Ovary (tissue), 9 donors: ENCODE results near the gene UGCG. TPM values are rescaled to one million over a fixed set of nuclear protein-coding genes. Genes with fewer than 3 reads are reported as not detected.

ENCODE experiments used
- DNase-seq, 5 donors: peaks; one replicate each; pipeline ENCODE4 v3.0.0-alpha.2; 2019 to 2020
- H3K27ac ChIP-seq, 2 donors: fragments of 200-600 bp; one replicate each; pipeline versions ENCODE4 v1.5.1 to v1.8.0; 2019 to 2022
- H3K27me3 ChIP-seq: fragments of 200-600 bp; one replicate; pipeline ENCODE4 v1.8.0; 2022
- H3K36me3 ChIP-seq: fragments of 200-600 bp; sonication (generic); one replicate; pipeline ENCODE4 v1.5.1; 2019
- H3K4me1 ChIP-seq: one replicate; pipeline ENCODE4 v1.8.1; 2013; ENCODE audit warnings: mild to moderate bottlenecking, moderate library complexity; ENCODE audit not compliant: insufficient read depth
- H3K4me3 ChIP-seq: fragments of 200-600 bp; sonication (generic); one replicate; pipeline ENCODE4 v1.5.1; 2017
- H3K9me3 ChIP-seq, 2 donors: fragments of 200-600 bp in 1 of 2; sonication (generic) in 1 of 2; one replicate each; pipeline versions ENCODE4 v1.5.1 to v1.8.1; 2013 to 2019; ENCODE audit warnings: mild to moderate bottlenecking in 1 of 2, moderate library complexity in 1 of 2
- CTCF ChIP-seq, 3 donors: fragments of 450-650 bp in 2 of 3; fragments of 200-600 bp in 1 of 3; IDR thresholded peaks; one replicate each; pipeline versions ENCODE4 v1.5.1 to v1.8.0; 2016 to 2022; ENCODE audit warnings: antibody characterized with exemption in 3 of 3, mild to moderate bottlenecking in 1 of 3
- EP300 ChIP-seq: sonication (generic); formaldehyde crosslinking; IDR thresholded peaks from one replicate; pipeline ENCODE4 v1.6.1; 2017; ENCODE audit warnings: antibody characterized with exemption
- POLR2A ChIP-seq: fragments of 450-650 bp; IDR thresholded peaks from one replicate; pipeline ENCODE4 v1.6.1; 2017; ENCODE audit warnings: antibody characterized with exemption, mild to moderate bottlenecking, moderate library complexity
- WGBS, 3 donors: extraction: QIAGEN DNeasy Blood & Tissue Kit in 1 of 3; methylation state at CpG; one replicate each; pipeline versions ENCODE4 v1.1.5 to v1.1.7; 2013 to 2017; 5-methylcytosine and 5-hydroxymethylcytosine counted together
- intact Hi-C, 4 donors: fragments of 100-400 bp; cut with DNase I; formaldehyde crosslinking; loops; one replicate each; pipeline versions ENCODE4 v1.11.0 to v1.15.1; 2022 to 2023
- polyA plus RNA-seq, 2 donors: library from polyadenylated mRNA; stranded (reverse); fragments of 200-250 nt in 1 of 2; fragments of 350-450 nt in 1 of 2; fragmentation: Illumina TruSeq in 1 of 2; extraction: RNeasy Lipid Tissue Mini Kit (QIAGEN cat#74804) in 1 of 2; gene quantifications; one replicate each; pipeline ENCODE4 v1.2.3, GENCODE V29; 2013 to 2014
- total RNA-seq, 7 donors: library from RNA; depleted of rRNA in 2 of 7; stranded (reverse); fragments of >200 nt in 2 of 7; fragmentation: NEBNext Ultra II Directional in 3 of 7; extraction: Animal tissue kit (Norgen Biotek cat#: 25700) in 3 of 7; gene quantifications; one replicate each; pipeline versions ENCODE4 v1.1.0 to v1.2.4, GENCODE V29; 2016 to 2023
- donor health status: DM: no; HTN: no; CAD: no; lungs with moderate emphysema.
- donor health status: DM: no; HTN: no; CAD: no.
- donor health status: Bipolar disorder and iron deficiency.
- donor health status: DM: yes; HTN: yes; CAD: no.
- donor health status: DM: no; HTN: no; CAD: no.
- donor health status: DM: yes; HTN: yes; CAD: no.

UGCG gene
- total and polyA plus RNA-seq, 9 donors: 13.1 to 74.1 (median 19.8) TPM

GRCh38 chr9:111863636-111864035, 33.0 kb upstream of the UGCG start:
- H3K4me1 ChIP-seq: no peaks in the 10 kb centered on the region
- intact Hi-C loops: no loop called here
- no peak for DNase-seq
- no peak for TF ChIP-seq CTCF (IDR thresholded peaks at IDR 0.05)
- no peak for TF ChIP-seq EP300
- TF ChIP-seq POLR2A: no peak
- no peak overlapping the region for H3K27ac ChIP-seq
- no peaks in the 10 kb centered on the region for H3K27me3 ChIP-seq
- no peaks in the 10 kb centered on the region for H3K36me3 ChIP-seq
- 91 to 96% (median 94%) methylated on average over 3 of the region's 3 CpGs for WGBS, 3 donors
- H3K4me3 ChIP-seq: no peak overlapping the region
- H3K9me3 ChIP-seq: no peaks in the 10 kb centered on the region

- Histone ChIP-seq H3K27me3 (no peaks in the 10 kb centered on the region), H3K4me1 (no peaks in the 10 kb centered on the region)
- 71 to 85% (median 82%) methylated on average over 5 of the region's 5 CpGs for WGBS, 3 donors
Observed at GRCh38 chr9:111866976-111867375, 29.6 kb upstream of the UGCG start.

GRCh38 chr9:111868475-111868874, 28.1 kb upstream of the UGCG start:
- 86 to 98% (median 95%) methylated on average over 6 of the region's 6 CpGs for WGBS, 3 donors
- Histone ChIP-seq H3K9me3 (no peaks in the 10 kb centered on the region), H3K36me3 (no peaks in the 10 kb centered on the region), H3K27me3 (no peaks in the 10 kb centered on the region), H3K27ac (no peak overlapping the region), H3K4me1 (no peaks in the 10 kb centered on the region), H3K4me3 (no peak overlapping the region)
- TF ChIP-seq EP300 (no peak), CTCF (IDR thresholded peaks at IDR 0.05) (no peak), POLR2A (no peak)
- intact Hi-C loops: no loop called here
- no peak for DNase-seq

More at GRCh38 chr9:111866976-111867375, 29.6 kb upstream of the UGCG start:
- H3K9me3 ChIP-seq: no peaks in the 10 kb centered on the region
- no peak overlapping the region for H3K27ac ChIP-seq
- intact Hi-C loops: no loop called here
- no peaks in the 10 kb centered on the region for H3K36me3 ChIP-seq
- DNase-seq: no peak
- TF ChIP-seq POLR2A: no peak
- no peak for TF ChIP-seq EP300
- TF ChIP-seq CTCF (IDR thresholded peaks at IDR 0.05): no peak
- H3K4me3 ChIP-seq: no peak overlapping the region

- DNase-seq: no peak
- Histone ChIP-seq H3K4me3 (no peak overlapping the region), H3K4me1 (no peaks in the 10 kb centered on the region), H3K27ac (no peak overlapping the region), H3K36me3 (no peaks in the 10 kb centered on the region), H3K27me3 (no peaks in the 10 kb centered on the region), H3K9me3 (no peaks in the 10 kb centered on the region)
- TF ChIP-seq CTCF (IDR thresholded peaks at IDR 0.05): no peak
- TF ChIP-seq POLR2A: no peak
- TF ChIP-seq EP300: no peak
- 87 to 93% (median 92%) methylated on average over 3 of the region's 3 CpGs for WGBS, 3 donors
- intact Hi-C loops: no loop called here
Observed at GRCh38 chr9:111870774-111871498, 25.7 kb upstream of the UGCG start.
